CD4-positive, alpha-beta T cell treated with Interleukin-12 subunit alpha and Interleukin-12 subunit beta, for 1 hour (primary cell): ENCODE measurements around the gene YIPF3.
A peak's percentile ranks its signal among the peaks of the same experiment; 100 is the strongest.
"Not testable (repeated sequence)": the region's sequence is repeated elsewhere in the genome, so short reads cannot be mapped to it uniquely, and the experiment has no call there.

Source experiments
- DNase-seq: peaks from one replicate; pipeline ENCODE4 v3.0.0-alpha.2; 2020

Gene YIPF3

DNA sequence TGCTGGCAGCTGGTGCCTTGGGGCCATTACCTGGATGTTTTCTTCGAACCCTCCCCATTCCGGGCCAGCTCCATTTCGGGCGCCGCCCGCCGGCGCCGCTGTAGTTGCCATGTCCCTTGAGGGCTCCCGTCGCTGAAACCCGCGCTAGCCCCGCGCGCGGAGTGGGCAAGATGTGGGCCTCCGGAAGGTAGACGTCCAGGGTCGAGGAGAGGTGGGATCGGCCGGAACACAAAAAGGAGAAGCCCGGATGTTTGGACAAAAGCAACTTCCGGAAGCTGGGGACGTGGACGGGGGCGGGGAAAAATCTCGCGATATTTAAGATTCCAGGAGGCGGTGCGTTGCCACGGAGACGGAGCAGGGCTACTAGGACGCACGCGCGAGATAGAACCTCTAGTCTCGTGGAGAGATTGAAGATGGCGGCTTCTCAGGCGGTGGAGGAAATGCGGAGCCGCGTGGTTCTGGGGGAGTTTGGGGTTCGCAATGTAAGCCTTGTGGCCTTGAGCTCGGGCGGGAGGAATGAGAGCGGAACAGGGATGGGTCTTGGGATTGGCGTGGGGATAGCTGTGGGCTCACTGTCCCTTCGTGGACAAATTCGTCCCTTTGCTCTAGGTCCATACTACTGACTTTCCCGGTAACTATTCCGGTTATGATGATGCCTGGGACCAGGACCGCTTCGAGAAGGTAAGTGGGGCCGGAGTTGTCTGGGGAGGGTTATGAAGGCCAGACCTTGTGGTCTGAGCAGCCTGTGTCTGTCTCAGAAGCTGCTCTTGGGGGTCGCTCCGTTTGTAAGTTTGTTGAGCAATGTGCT is at the start of gene YIPF3, which contains the start of gene POLR1C:
Gene YIPF3, minus strand, starts transcription at position 230 of the 808 bp plus-strand sequence. Its CDS starts 119 bp downstream, at position 111.
Gene POLR1C, plus strand, starts transcription at position 393 of the 808 bp plus-strand sequence. Its CDS starts 21 bp downstream, at position 414.
- DNase-seq: peak; percentile 96

DNA sequence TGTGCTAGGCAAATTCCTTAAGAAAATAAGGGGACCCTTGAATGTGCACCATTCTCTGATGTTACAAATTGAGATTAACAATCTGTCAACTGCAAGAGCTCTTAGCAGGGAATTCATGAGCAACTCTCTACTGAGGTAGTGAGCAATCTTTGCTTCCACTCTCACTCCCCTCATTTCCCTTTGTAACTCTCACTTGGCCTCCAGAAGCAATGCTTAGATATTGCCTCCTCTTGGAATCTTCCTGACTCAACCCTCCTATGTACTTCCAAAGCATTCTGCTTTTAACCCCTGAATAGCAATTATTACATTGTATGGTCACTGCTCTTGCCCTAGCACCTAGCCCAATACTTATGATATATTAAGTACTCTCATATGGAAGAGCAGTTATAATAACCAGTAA is 42.6 kb upstream of the YIPF3 start:
- no peak for DNase-seq

DNA sequence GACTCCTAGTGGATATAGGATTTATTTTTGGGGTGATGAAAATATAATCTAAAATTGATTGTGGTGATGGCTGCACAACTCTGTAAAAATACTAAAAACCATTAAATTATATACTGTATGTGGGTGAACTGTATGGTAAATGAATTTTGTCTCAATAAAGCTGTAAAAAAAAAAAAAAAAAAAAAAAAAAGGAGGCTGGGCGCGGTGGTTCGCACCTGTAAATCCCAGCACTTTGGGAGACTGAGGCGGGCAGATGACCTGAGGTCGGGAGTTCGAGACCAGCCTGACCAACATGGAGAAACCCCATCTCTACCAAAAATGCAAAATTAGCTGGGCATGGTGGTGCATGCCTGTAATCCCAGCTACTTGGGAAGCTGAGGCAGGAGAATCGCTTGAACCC is 40.9 kb upstream of the YIPF3 start:
- DNase-seq: not testable (repeated sequence)

DNA sequence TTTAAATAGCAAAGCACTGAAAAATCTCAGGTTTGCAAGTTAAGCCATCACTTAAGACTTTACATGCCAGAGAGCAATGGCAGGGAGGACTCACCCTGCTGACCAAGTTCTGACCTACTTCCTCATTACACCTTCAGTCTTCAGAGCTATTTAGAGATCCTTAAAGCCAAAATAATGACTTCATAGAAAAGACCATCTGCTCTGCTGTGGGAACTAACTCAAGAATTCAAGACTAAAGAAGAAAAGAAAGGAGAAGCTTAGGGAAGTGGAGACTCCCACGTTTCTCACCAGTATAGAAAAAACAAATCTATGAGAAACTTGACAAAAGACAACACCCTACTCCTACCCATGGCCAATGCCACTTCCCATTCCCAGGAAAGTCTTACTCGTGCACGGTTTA is 30.5 kb upstream of the YIPF3 start:
- DNase-seq: no peak

DNA sequence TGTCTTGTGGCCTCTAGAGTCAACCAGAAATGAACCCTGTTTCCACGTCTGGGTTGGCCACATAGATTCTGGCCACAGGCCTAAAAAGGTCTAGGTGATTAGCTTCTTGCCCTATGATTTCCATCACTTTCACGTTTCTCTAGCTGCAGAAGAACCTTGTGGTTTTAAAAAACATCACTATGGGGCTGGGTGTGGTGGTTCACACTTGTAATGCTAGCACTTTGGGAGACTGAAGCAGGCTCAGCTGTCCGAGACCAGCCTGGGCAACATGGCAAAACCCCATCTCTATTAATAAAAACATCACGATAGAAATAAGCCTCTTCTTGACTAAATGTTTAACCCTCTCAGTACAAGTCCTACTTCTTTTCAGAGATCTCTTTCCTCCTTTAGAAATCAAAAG is 27.7 kb upstream of the YIPF3 start:
- no peak for DNase-seq

DNA sequence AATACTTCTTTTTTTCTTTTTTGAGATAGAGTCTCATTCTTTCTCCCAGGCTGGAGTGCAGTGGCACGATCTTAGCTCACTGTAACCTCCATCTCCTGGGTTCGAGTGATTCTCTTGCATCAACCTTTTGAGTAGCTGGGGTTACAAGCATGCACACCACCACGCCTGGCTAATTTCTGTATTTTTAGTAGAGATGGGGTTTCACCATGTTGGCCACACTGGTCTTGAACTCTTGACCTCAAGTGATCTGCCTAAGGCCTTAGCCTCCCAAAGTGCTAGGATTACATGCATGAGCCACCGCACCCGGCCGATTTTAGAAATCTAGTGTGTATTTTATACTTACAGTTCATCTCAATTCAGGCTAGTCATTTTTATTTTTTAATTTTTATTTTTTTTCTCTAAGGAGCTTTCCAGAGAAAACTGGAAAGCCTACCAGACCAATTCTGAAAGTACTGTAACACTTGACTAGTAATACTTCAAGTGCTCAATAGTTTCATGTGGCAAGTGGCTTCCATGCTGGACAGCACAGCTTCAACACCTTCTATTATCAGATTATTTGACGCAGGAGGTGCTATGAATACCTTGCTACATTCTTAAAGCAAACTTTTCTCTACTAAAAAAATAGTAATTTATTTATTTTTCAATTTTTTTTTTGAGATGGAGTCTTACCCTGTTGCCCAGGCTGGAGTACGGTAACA is 25.2 kb upstream of the YIPF3 start:
- DNase-seq: no peak

DNA sequence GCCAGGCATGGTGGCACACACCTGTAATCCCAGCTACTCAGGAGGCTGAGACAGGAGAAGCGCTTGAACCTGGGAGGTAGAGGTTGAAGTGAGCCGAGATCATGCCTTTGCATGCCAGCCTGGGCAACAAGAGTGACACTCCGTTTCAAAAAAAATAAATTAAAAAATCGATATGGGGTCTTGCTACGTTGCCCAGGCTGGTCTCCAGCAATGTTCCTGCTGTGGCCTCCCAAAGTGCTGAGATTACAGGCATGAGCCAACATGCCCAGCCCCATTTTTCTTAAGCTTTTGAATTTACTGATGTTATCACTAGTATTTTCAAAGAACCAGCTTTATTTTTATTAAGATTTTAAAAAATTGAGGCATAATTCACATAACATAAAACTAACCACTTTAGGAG is 23.8 kb upstream of the YIPF3 start:
- no peak for DNase-seq

DNA sequence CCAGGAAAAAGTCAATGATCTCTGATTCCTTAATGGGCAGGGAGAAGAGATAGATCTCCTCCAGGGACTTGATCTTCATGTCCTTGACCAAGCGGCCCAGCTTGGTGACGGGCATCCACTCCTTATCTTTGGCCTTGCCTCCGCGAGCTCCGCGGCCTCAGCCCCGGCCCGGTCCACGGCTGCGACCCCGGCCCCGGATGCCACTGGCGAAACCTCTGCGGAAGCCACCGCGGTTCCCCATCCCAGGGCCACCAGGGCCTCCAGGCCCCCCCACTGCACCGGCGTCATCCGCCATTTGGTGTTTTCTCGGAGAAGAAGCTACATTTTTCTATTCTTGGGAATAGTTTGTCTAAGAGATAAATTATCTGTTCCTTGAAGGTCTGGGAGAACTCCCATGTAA is 22.7 kb upstream of the YIPF3 start:
- DNase-seq: not testable (repeated sequence)

DNA sequence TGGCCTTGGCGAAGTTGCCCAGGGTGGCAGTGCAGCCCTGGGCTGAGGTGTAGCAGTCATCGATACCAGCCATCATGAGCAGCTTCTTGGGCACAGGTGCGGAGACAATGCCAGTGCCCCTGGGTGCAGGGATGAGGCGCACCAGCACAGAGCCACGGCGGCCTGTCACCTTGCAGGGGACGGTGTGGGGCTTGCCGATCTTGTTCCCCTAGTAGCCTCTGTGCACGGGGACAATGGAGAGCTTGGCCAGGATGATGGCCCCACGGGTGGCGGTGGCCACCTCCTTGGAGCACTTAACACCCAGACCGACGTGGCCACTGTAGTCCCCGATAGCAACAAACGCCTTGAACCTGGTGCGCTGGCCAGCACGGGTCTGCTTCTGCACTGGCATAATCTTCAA is 22.3 kb upstream of the YIPF3 start:
- DNase-seq: not testable (repeated sequence)

DNA sequence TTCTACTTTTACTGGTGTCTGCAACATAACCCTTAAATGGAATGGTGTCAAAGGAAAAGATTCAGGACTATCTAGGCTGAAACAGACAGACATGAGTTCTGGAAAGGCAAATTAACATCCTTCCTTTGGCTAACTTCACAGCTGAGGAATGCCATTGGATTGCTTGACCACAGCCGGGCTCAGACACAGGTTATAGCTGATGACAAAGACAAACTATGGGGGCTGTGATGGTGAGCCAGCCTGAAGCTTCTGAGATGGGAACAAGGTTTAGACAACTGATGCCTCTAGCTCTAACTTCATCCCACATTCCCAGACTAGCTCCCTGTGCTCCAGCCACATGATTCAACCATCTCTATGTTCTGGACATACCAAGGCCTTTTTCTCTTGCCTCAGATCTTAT is 15.5 kb upstream of the YIPF3 start:
- DNase-seq: no peak

DNA sequence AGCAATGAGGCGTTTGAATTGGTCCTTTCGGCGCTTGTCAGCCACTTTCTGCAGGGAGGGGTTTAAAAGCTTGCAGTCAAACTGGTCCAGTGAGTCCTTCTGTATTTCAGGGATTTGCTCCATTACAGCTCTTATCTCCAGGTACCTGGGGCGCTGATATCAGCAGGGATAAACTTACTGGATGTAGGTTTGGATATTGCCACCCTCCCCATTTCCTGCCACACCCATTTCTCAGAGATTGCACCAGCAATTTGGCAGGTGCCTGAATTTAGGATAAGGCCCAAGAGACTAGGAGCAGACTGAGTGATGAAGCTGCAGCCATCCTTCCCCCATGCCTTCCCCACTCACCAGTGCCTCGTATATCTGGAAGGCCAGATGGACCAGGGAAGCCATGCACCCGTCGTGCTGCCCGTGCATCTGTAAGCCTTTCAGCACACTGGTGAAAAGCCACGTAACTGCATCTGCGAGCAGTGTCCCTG is 7.8 kb upstream of the YIPF3 start:
- DNase-seq: no peak

DNA sequence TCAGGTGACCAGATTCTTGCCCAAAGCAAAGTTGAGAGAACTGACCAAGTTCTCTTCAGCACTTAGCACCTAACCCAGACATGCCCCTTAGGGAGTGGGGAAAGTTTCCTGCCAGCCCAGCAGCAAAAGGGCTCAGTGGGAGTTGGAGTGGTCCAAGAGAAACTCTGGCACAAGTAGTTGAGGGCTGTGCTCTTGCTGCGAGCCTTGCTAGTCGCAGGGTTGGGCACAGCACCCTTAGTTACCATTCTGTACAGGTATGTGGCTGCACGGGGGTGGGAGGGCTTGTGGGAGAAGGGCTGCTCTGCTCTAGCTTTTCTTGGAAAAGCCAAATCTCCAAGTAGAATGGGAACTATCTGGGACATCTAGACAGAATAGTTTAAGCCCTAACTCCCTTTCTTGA is 6.6 kb upstream of the YIPF3 start:
- DNase-seq: no peak

DNA sequence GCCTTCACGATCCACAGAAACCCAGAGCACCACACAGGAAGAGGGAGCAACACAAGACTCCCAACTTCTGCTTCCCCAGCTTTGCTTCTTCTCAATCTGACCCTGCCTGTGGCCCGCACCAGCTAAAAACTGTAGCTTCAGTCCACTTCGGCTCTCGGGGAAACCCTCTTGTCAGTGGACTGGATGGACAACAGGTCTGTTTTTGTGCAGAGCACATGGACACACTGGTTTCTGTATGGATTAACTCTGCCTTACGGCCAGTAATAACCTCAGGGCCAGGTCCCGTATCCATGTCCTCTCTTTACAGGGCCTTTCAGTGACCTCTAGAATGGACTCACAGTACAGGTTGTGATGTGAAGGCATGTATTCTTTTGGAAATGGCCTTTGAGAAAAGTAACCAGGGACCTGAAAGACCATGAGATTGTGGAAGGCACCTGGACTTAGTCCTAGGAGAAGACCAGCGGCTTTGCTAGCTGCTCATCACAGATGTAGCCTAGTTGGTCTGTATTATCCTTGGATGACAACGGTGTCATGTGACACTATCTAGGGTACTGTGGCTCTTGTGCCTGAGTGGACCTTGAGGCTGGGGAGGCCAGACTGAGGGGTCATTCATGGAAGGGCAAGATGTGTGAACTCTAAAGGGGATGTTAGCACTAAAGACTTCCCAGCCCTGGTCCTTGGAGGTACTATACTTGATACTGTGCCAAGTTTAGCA is 6.0 kb upstream of the YIPF3 start:
- no peak for DNase-seq

DNA sequence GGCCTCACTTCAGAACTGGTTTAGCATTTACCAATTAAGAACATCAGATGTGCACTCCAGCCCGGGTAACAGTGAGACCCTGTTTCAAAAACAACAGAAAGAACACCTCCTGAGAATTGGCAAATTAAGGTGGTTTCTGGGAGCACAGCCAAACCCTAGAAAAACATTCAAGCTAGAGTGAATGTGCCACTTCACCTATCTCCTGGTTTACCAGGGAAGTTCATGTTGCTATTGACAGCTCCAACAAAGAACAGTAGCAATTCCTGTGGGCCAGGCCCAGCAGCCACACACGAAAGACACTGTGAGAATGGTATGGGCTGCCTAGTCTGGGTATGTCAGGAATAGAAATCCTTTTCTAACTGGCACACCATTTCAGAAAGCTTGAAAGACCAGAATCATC is 5.1 kb upstream of the YIPF3 start:
- DNase-seq: no peak

DNA sequence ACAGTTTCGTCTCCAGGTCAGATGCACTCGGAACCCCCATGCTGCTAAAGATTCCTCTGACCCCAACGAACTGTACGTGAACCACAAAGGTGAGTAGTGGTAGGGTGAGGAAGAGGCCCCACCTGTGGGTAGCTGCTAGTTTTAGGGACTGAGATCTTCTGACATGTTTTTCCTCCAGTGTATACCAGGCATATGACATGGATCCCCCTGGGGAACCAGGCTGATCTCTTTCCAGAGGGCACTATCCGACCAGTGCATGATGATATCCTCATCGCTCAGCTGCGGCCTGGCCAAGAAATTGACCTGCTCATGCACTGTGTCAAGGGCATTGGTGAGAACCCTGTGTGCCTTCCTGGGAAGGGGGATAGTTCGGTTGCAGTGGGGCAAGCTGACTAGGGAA is 3.4 kb upstream of the YIPF3 start:
- DNase-seq: no peak

DNA sequence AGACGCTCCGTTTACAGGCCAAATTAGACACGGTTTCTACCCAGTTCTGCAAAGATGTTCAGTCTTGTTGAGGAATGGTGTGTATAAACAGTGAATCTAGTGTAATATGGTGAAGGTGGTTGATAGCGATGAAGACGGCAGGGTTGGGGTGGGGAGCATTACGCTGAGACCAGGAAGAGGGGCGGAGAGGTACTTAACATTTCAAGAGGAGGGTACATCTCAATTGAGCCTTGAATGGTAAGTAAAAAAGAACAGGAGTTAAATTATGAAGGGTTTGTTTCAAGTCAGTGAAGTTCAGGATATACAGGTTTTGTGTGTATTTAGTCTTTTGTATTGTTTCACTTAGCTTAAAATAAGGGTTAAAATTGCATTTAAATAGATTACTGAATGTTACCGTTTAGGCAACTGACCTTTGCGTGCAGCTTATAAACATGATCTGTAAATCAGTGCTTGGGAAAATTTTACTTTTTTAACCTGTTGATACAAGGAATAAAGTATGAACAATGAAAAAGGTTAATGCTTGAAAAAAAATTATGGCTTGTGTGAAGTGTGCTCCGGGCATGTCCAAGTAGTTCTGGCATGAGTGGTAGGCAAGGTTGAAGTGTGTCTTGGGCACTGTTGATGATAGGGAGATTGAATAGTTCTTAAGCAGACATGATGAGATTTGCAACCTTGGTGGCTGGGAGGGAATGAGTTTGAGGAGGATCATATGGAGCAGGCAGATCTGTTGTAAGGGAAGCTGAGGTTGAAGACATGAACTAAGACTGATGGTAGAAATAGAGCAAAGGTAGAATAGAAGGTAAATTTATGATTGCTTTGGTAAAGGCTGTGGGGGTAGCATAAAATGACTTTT is 1.0 kb upstream of the YIPF3 start:
- DNase-seq: no peak

DNA sequence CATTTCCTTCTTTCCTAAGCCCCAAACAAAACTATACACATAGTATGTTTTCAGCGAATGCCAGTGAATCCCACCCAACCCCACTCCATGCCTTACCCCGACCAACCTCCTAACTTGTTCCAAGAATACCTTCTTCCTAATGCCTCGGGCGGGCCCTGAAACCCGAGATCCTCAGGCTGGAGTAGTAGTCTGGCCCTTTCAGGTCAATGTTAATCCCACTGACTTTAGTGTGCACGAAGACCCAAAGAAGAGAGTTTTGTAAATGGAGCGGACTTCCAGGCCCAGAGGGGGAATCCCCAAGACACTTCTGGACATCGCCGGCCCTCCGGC is 394 bp downstream of the YIPF3 start:
- DNase-seq: no peak

DNA sequence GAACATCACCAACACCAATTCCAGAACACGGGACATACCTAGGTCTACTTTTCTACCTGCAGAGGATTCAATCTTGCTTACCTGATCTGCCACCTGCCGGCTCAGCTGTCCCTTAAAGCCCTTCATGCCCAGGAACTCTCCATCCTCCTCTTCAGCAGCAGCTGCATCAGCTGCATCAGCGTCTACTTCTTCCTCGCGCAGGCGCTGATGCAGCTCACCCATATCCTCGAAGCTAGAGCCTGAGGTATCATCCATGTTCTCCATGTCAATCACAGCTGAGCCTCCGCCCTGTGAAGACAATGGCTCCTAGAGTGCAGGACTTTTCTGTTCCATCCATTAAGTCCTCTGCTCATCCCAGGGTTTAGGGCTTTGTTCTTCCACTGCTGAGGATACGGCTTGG is 918 bp downstream of the YIPF3 start:
- no peak for DNase-seq

DNA sequence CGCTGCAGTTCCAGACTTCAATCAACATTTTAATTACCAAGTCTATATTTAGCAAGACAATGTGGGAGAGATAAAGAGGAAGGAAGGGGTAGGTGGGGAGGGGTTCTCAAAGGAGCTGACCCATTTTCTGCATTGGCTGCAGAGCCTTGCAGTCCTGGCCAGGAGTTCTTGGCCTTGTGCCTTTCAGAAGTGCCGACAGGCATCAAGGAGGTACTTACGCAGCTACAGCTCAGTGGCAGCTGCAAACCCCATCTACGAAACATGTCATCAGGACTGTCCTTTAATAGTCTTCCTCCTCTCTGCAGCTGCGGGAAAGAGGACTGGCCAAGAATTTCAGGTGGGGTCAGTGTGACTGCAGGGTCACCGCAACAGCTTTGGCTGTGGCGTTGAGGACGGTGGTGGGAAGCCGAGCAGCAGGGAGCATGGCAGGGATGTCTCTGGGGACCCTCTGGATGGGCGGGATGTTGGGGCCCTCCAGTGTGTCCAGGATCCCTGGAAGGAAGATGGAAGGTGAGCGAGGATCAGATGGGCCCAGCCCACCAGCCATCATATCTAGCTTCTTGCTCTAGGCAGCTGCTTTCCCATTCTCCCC is 4.8 kb downstream of the YIPF3 start:
- no peak for DNase-seq

DNA sequence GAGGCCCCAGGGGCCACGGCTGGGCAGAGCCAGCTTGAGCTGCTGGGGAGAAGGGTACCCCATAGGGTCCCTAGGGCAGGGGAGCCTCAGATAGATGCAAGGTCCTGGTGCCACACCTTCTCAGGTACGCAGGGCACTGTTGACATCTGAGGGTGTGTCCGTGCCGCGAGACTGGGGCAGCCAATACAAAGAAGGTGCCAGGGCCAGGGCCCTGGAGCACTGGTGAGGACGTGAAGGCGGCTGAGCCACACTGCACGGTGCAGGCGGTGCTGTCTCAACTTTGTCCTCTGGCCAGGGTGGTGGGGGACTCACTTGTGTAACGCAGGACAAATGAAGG is 5.9 kb downstream of the YIPF3 start:
- DNase-seq: no peak

DNA sequence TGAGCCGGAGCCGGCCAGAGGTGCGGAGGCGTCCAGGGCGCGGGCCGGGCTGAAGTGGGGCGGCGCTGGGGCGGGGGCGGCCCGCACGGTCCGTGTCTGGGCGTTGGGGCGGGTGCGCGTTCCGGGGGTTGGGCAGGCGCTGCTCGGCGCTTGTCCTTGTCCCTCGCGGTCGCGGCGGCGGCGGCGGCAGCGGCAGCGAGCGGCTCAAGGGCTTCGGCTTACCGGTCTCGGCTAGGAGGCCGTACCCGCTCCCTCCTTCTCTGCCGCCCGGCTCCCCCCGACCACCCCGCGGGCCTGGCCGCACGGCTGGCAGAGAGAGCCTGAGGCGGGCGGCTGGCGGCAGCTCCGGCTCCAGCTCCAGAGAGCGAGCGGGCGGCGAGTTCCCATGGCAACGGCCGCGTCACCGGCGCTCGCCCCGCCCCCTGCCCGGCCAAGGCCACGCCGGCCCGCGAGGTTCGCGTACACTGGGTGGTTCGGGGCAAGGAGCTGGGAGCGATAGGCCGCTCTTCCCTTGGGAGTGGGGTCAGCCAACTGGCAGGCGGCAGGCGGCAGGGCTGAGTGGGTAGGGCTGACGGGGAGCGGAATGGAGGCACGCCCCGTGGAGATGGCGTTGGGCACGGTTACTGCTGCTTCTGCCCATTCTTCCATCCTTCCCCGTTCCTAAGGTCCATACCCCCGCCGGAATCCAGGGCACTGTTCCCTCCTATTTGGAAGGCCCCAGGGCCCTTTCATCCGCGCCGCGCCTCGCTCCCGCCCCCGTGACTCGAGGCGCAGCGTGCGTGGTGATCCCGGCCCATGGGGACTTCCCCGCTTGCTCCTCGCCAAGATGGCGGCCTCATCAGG is 6.5 kb downstream of the YIPF3 start, which contains the start of gene LRRC73:
Gene LRRC73, minus strand, starts transcription at position 363 of the 843 bp plus-strand sequence. CDS start 561 bp downstream, outside the sequence.
- DNase-seq: peak; percentile 84
